Neuronal stem cell (in vitro differentiated cells): ENCODE measurements around the gene FBXO46.

Experiments
- DNase-seq: peaks from one replicate; pipeline ENCODE4 v3.0.0-alpha.2; 2013; ENCODE audit warnings: low spot score
- H2AFZ ChIP-seq: one replicate; pipeline ENCODE4 v1.6.1; 2013; ENCODE audit warnings: mild to moderate bottlenecking, low read length, inconsistent platforms
- H2AK5ac ChIP-seq: 2 replicates; pipeline ENCODE4 v1.6.1; 2013; ENCODE audit warnings: low read depth, mild to moderate bottlenecking, inconsistent platforms, low read length, moderate library complexity, mixed read lengths
- H2BK120ac ChIP-seq: 2 replicates; pipeline ENCODE4 v1.6.1; 2013; ENCODE audit warnings: low read depth, mild to moderate bottlenecking, inconsistent platforms, low read length, moderate library complexity, mixed read lengths
- H2BK12ac ChIP-seq: one replicate; pipeline ENCODE4 v1.6.1; 2013; ENCODE audit warnings: low read length, inconsistent platforms
- H2BK15ac ChIP-seq: 2 replicates; pipeline ENCODE4 v1.6.1; 2013; ENCODE audit warnings: mild to moderate bottlenecking, low read length, inconsistent platforms, mixed read lengths
- H2BK5ac ChIP-seq: one replicate; pipeline ENCODE4 v1.6.1; 2013; ENCODE audit warnings: inconsistent platforms, mild to moderate bottlenecking, low read length, moderate library complexity
- H3K14ac ChIP-seq: one replicate; pipeline ENCODE4 v1.6.1; 2013; ENCODE audit warnings: low read length, inconsistent platforms
- H3K18ac ChIP-seq: 2 replicates; pipeline ENCODE4 v1.6.1; 2013; ENCODE audit warnings: low read length, inconsistent platforms
- H3K23ac ChIP-seq: 2 replicates; pipeline ENCODE4 v1.6.1; 2013; ENCODE audit warnings: low read depth, mild to moderate bottlenecking, mixed read lengths, low read length, inconsistent platforms; ENCODE audit not compliant: poor library complexity
- H3K27ac ChIP-seq: replicated peaks from 3 replicates; pipeline ENCODE4 v1.5.1; 2013; ENCODE audit warnings: low read length, inconsistent platforms
- H3K27me3 ChIP-seq, 3 experiments: 2 replicates each; pipeline ENCODE4 v1.6.1; 2013; ENCODE audit warnings: low read length in 3 of 3, mild to moderate bottlenecking in 2 of 3, inconsistent platforms in 1 of 3, low read depth in 1 of 3, mixed read lengths in 1 of 3, moderate library complexity in 1 of 3; ENCODE audit not compliant: control insufficient read depth in 3 of 3, insufficient read depth in 3 of 3
- H3K36me3 ChIP-seq, 2 donors: replicated peaks in 1 of 2; 2 replicates each; pipeline ENCODE4 v1.6.1; 2013; ENCODE audit warnings: low read length in 2 of 2; ENCODE audit not compliant: control insufficient read depth in 2 of 2, insufficient read depth in 2 of 2
- H3K4ac ChIP-seq: 2 replicates; pipeline ENCODE4 v1.6.1; 2013; ENCODE audit warnings: inconsistent platforms, mild to moderate bottlenecking, low read length, moderate library complexity
- H3K4me1 ChIP-seq, 2 donors: 1 replicate in 1 of 2; 2 replicates in 1 of 2; pipeline ENCODE4 v1.6.1; 2013; ENCODE audit warnings: low read length in 2 of 2, low read depth in 1 of 2; ENCODE audit not compliant: control insufficient read depth in 2 of 2, insufficient read depth in 1 of 2
- H3K4me2 ChIP-seq: one replicate; pipeline ENCODE4 v1.6.1; 2013; ENCODE audit warnings: mild to moderate bottlenecking, low read length, inconsistent platforms; ENCODE audit not compliant: insufficient read depth, poor library complexity, severe bottlenecking
- H3K4me3 ChIP-seq, 2 donors: 2 replicates each; pipeline ENCODE4 v1.5.1; 2013; ENCODE audit warnings: low read length in 2 of 2, mild to moderate bottlenecking in 2 of 2, inconsistent platforms in 1 of 2, moderate library complexity in 1 of 2
- H3K79me1 ChIP-seq: one replicate; pipeline ENCODE4 v1.6.1; 2013; ENCODE audit warnings: low read depth, mild to moderate bottlenecking, inconsistent platforms, low read length, moderate library complexity
- H3K9ac ChIP-seq: one replicate; pipeline ENCODE4 v1.6.1; 2013; ENCODE audit warnings: mild to moderate bottlenecking, low read depth, low read length, inconsistent platforms; ENCODE audit not compliant: poor library complexity
- H3K9me3 ChIP-seq, 2 donors: replicated peaks in 1 of 2; 2 replicates each; pipeline versions ENCODE3 to v1.6.1; 2013; ENCODE audit warnings: low read length in 2 of 2, mild to moderate bottlenecking in 2 of 2, inconsistent platforms in 1 of 2, low read depth in 1 of 2, mixed read lengths in 1 of 2, moderate library complexity in 1 of 2; ENCODE audit not compliant: control insufficient read depth in 2 of 2, insufficient read depth in 1 of 2
- H4K8ac ChIP-seq: one replicate; pipeline ENCODE4 v1.6.1; 2013; ENCODE audit warnings: low read depth, mild to moderate bottlenecking, inconsistent platforms, low read length, moderate library complexity
- H4K91ac ChIP-seq: one replicate; pipeline ENCODE4 v1.6.1; 2013; ENCODE audit warnings: low read length, low read depth, mild to moderate bottlenecking, inconsistent platforms; ENCODE audit not compliant: poor library complexity
- WGBS, 2 donors: extraction: QIAGEN DNeasy Blood & Tissue Kit; methylation state at CpG; one replicate each; pipeline ENCODE4 v1.1.7; 2013; ENCODE audit warnings: missing lambda C conversion rate in 2 of 2, mixed read lengths in 1 of 2; ENCODE audit not compliant: insufficient read length in 2 of 2, insufficient replicate concordance in 1 of 2; ENCODE audit errors: extremely low coverage in 2 of 2; 5-methylcytosine and 5-hydroxymethylcytosine counted together

FBXO46 gene

GRCh38 chr19:45667620-45668341, 62.9 kb downstream of the FBXO46 start, which contains the start of gene GIPR:
GIPR (plus strand) TSS chr19:45668221; CDS start chr19:45669521, 1,300 bp downstream.
- WGBS, 2 donors: no CpG with 5 or more reads among the region's 15 CpGs
- H2BK120ac ChIP-seq: no peak within 1 kb of the TSS
- no peak within 1 kb of the TSS for H4K91ac ChIP-seq
- no peak within 1 kb of the TSS for H3K4ac ChIP-seq
- H3K9me3 ChIP-seq: peaks cover 0 to 5% of the 10 kb centered on the region in 2 donors
- H3K4me3 ChIP-seq: peak within 1 kb of the TSS; percentile 46 to 53
- H3K36me3 ChIP-seq: no peaks in the 10 kb centered on the region
- H2BK15ac ChIP-seq: no peak within 1 kb of the TSS
- no peak within 1 kb of the TSS for H3K27ac ChIP-seq
- H2AK5ac ChIP-seq: no peak within 1 kb of the TSS
- peak within 1 kb of the TSS; percentile 82 for H2AFZ ChIP-seq
- no peak within 1 kb of the TSS for H2BK5ac ChIP-seq
- no peak within 1 kb of the TSS for H2BK12ac ChIP-seq
- H3K4me2 ChIP-seq: peak within 1 kb of the TSS; percentile 68
- no peaks in the 10 kb centered on the region for H3K79me1 ChIP-seq
- peak within 1 kb of the TSS; percentile 80 for H3K9ac ChIP-seq
- peaks cover 4 to 46% (median 21%) of the 10 kb centered on the region in 3 experiments for H3K27me3 ChIP-seq
- peak within 1 kb of the TSS; percentile 94 for H3K23ac ChIP-seq
- no peak within 1 kb of the TSS for H4K8ac ChIP-seq
- DNase-seq: no peak
- H3K14ac ChIP-seq: no peak within 1 kb of the TSS
- peaks cover 12 to 16% of the 10 kb centered on the region in 2 donors for H3K4me1 ChIP-seq
- H3K18ac ChIP-seq: no peak within 1 kb of the TSS

- no peak overlapping the region for H3K4ac ChIP-seq
- peak overlapping the region; percentile 9 for H3K23ac ChIP-seq
- H2AK5ac ChIP-seq: no peak overlapping the region
- no peaks in the 10 kb centered on the region for H3K36me3 ChIP-seq
- no peak overlapping the region for H2BK5ac ChIP-seq
- H2BK15ac ChIP-seq: no peak overlapping the region
- no peak overlapping the region for H4K91ac ChIP-seq
- peak overlapping the region; percentile 97 for H3K14ac ChIP-seq
- peak overlapping the region in 1 of 2 donors; percentile 43 for H3K4me3 ChIP-seq
- WGBS, 2 donors: no CpG with 5 or more reads among the region's 7 CpGs
- H3K27me3 ChIP-seq: peaks cover 6 to 21% (median 7%) of the 10 kb centered on the region in 3 experiments
- H3K79me1 ChIP-seq: no peaks in the 10 kb centered on the region
- H3K27ac ChIP-seq: no peak overlapping the region
- DNase-seq: no peak
- H3K9ac ChIP-seq: no peak overlapping the region
- peaks cover 0 to 2% of the 10 kb centered on the region in 2 donors for H3K9me3 ChIP-seq
- H2BK12ac ChIP-seq: no peak overlapping the region
- H4K8ac ChIP-seq: peak overlapping the region; percentile 17
- no peak overlapping the region for H3K4me2 ChIP-seq
- no peak overlapping the region for H2BK120ac ChIP-seq
- peaks cover 12% of the 10 kb centered on the region in 2 donors for H3K4me1 ChIP-seq
- no peak overlapping the region for H2AFZ ChIP-seq
- H3K18ac ChIP-seq: no peak overlapping the region
Measured at GRCh38 chr19:45664575-45664974, 66.1 kb downstream of the FBXO46 start.

GRCh38 chr19:45663800-45664199, 66.9 kb downstream of the FBXO46 start:
- no peak overlapping the region for H3K23ac ChIP-seq
- no peak overlapping the region for H3K18ac ChIP-seq
- H3K4me2 ChIP-seq: no peak overlapping the region
- peak overlapping the region; percentile 8 for H2AFZ ChIP-seq
- no peak overlapping the region for H2BK12ac ChIP-seq
- no peak overlapping the region for H4K8ac ChIP-seq
- DNase-seq: no peak
- H3K79me1 ChIP-seq: no peaks in the 10 kb centered on the region
- no peak overlapping the region for H3K27ac ChIP-seq
- peaks cover 2 to 13% (median 6%) of the 10 kb centered on the region in 3 experiments for H3K27me3 ChIP-seq
- no peak overlapping the region for H2BK120ac ChIP-seq
- H3K14ac ChIP-seq: no peak overlapping the region
- peaks cover 8 to 9% of the 10 kb centered on the region in 2 donors for H3K4me1 ChIP-seq
- peak overlapping the region; percentile 25 for H2AK5ac ChIP-seq
- no peaks in the 10 kb centered on the region for H3K36me3 ChIP-seq
- no CpG with 5 or more reads among the region's 1 CpG for WGBS, 2 donors
- no peak overlapping the region for H2BK15ac ChIP-seq
- no peak overlapping the region for H3K4me3 ChIP-seq
- H2BK5ac ChIP-seq: no peak overlapping the region
- H4K91ac ChIP-seq: no peak overlapping the region
- H3K9ac ChIP-seq: no peak overlapping the region
- H3K9me3 ChIP-seq: peaks cover 0 to 2% of the 10 kb centered on the region in 2 donors
- no peak overlapping the region for H3K4ac ChIP-seq

- no peak overlapping the region for H2BK12ac ChIP-seq
- peak overlapping the region; percentile 49 for H2AFZ ChIP-seq
- no peak overlapping the region for H4K91ac ChIP-seq
- no peaks in the 10 kb centered on the region for H3K36me3 ChIP-seq
- WGBS, 2 donors: no CpG with 5 or more reads among the region's 8 CpGs
- DNase-seq: no peak
- no peaks in the 10 kb centered on the region for H3K79me1 ChIP-seq
- no peak overlapping the region for H3K4me2 ChIP-seq
- H2BK5ac ChIP-seq: no peak overlapping the region
- peaks cover 0 to 3% of the 10 kb centered on the region in 2 donors for H3K4me1 ChIP-seq
- H3K14ac ChIP-seq: no peak overlapping the region
- no peak overlapping the region for H3K4me3 ChIP-seq
- peak overlapping the region; percentile 27 for H3K18ac ChIP-seq
- no peak overlapping the region for H3K9ac ChIP-seq
- no peak overlapping the region for H2BK15ac ChIP-seq
- H4K8ac ChIP-seq: no peak overlapping the region
- H3K27ac ChIP-seq: no peak overlapping the region
- no peak overlapping the region for H2BK120ac ChIP-seq
- no peak overlapping the region for H3K23ac ChIP-seq
- H3K4ac ChIP-seq: no peak overlapping the region
- H2AK5ac ChIP-seq: no peak overlapping the region
- no peaks in the 10 kb centered on the region for H3K9me3 ChIP-seq
- H3K27me3 ChIP-seq: peaks cover 0 to 6% (median 0%) of the 10 kb centered on the region in 3 experiments
Measured at GRCh38 chr19:45660636-45661035, 70.1 kb downstream of the FBXO46 start.
